ENCODE results near the gene HES5. TPM values are rescaled to one million over a fixed set of nuclear protein-coding genes. Genes with fewer than 3 reads are reported as not detected.

HES5 gene
- polyA plus RNA-seq, 1 of the 3 experiments (the other 2 are of a cell fraction), result 0.03 TPM

GRCh38 chr1:2523191-2523890 is 6.7 kb downstream of the HES5 start (continued):
- TF ChIP-seq ZBTB33 (IDR thresholded peaks at IDR 0.05; ENCODE audit: borderline replicate concordance, low read depth) (no peak), MAX (IDR thresholded peaks at IDR 0.05; ENCODE audit: low read depth) (no peak), USF2 (IDR thresholded peaks at IDR 0.05; ENCODE audit: borderline replicate concordance, low read depth, low read length) (no peak), FOXJ3 (CRISPR knock-in tag; IDR thresholded peaks at IDR 0.05) (no peak), YY1 (IDR thresholded peaks at IDR 0.05; ENCODE audit: low read depth) (no peak), FOSL2 (IDR thresholded peaks at IDR 0.05; ENCODE audit: borderline replicate concordance, low read depth) (no peak), SMC3 (IDR thresholded peaks at IDR 0.05; ENCODE audit: low read depth, low read length) (no peak)

GRCh38 chr1:2522230-2522629 is 7.8 kb downstream of the HES5 start:
- Histone ChIP-seq H3K27me3 (ENCODE audit: insufficient read depth) (no peaks in the 10 kb centered on the region), H3K4me3 (ENCODE audit: low read depth in 2 of 2, low read length in 1 of 2) (no peak overlapping the region), H4K20me1 (ENCODE audit: insufficient read depth) (peaks cover 38% of the 10 kb centered on the region), H3K9ac (no peak overlapping the region), H3K4me1 (ENCODE audit: control insufficient read depth in 1 of 2, insufficient read depth in 2 of 2, low read depth in 1 of 2, low read length in 1 of 2) (peaks cover 0 to 25% of the 10 kb centered on the region in 2 experiments; a peak in 3 of 4 replicates), H3F3A (replicated peaks; ENCODE audit: insufficient read depth) (no peaks in the 10 kb centered on the region), H3K9me2 (no peaks in the 10 kb centered on the region), H3K79me2 (ENCODE audit: insufficient read depth) (peaks cover 40% of the 10 kb centered on the region), H3K9me3 (no peaks in the 10 kb centered on the region), H3K27ac (ENCODE audit: low read depth in 2 of 2, low read length in 1 of 2) (no peak overlapping the region), H2AFZ (ENCODE audit: low read depth) (no peak overlapping the region), H3K36me3 (replicated peaks in 1 of 2; ENCODE audit: control insufficient read depth in 1 of 2, insufficient read depth in 2 of 2, low read length in 1 of 2) (peaks cover 5 to 48% of the 10 kb centered on the region in 2 experiments), H3K4me2 (no peak overlapping the region)
- CTCF ChIA-PET, result interaction anchor here (1.0 kb wide), 1 partner anchor 25 kb away, joined by 3 read pairs; no protein-coding TSS in a partner anchor
- POLR2A ChIA-PET, result no interaction called here
- TF ChIP-seq NFIC (IDR thresholded peaks at IDR 0.05; ENCODE audit: borderline replicate concordance) (no peak), REST (IDR thresholded peaks at IDR 0.05; ENCODE audit: low read depth, low read length) (no peak), IRF3 (IDR thresholded peaks at IDR 0.05; ENCODE audit: low read depth, low read length) (no peak), EP300 (IDR thresholded peaks at IDR 0.05; ENCODE audit: borderline replicate concordance in 1 of 2, low read depth in 1 of 2, low read length in 1 of 2) (no peak), FOXJ3 (CRISPR knock-in tag; IDR thresholded peaks at IDR 0.05) (no peak), TAF1 (IDR thresholded peaks at IDR 0.05; ENCODE audit: borderline replicate concordance, low read depth, low read length) (no peak), ZBTB33 (IDR thresholded peaks at IDR 0.05; ENCODE audit: borderline replicate concordance, low read depth) (no peak), SIN3A (IDR thresholded peaks at IDR 0.05; ENCODE audit: borderline replicate concordance, low read depth, low read length) (no peak), CHD2 (IDR thresholded peaks at IDR 0.05; ENCODE audit: low read length, partially characterized antibody) (no peak), YY1 (IDR thresholded peaks at IDR 0.05; ENCODE audit: low read depth) (no peak), RXRA (IDR thresholded peaks at IDR 0.05; ENCODE audit: borderline replicate concordance, low read depth) (no peak), FOSL2 (IDR thresholded peaks at IDR 0.05; ENCODE audit: borderline replicate concordance, low read depth) (no peak), ELF1 (IDR thresholded peaks at IDR 0.05) (no peak), RAD21 (IDR thresholded peaks at IDR 0.05; ENCODE audit: low read length) (no peak), MXI1 (IDR thresholded peaks at IDR 0.05; ENCODE audit: low read depth, low read length) (no peak), EZH2phosphoT487 (IDR thresholded peaks at IDR 0.05; ENCODE audit: borderline replicate concordance, low read depth) (no peak)
- no peak for DNase-seq
- 97% methylated on average over 7 of the region's 7 CpGs for WGBS (ENCODE audit: low lambda C conversion rate)

Data from SK-N-SH (cell line).